Glomerular endothelial cell (primary cell): ENCODE data around the gene PPP1R14C. TPM values are rescaled to one million over a fixed set of nuclear protein-coding genes. Genes with fewer than 3 reads are reported as not detected.
"Not testable (repeated sequence)": the region's sequence is repeated elsewhere in the genome, so short reads cannot be mapped to it uniquely, and the experiment has no call there.

ENCODE experiments used
- DNase-seq: peaks from one replicate; pipeline ENCODE4 v3.0.0-alpha.2; 2011; ENCODE audit warnings: low read depth, low spot score; ENCODE audit errors: extremely low read depth
- total RNA-seq: library from RNA; depleted of rRNA; stranded (reverse); fragments of >200 nt; gene quantifications from 2 replicates; pipeline ENCODE4 v1.2.3, GENCODE V29; 2015

PPP1R14C gene
- total RNA-seq, 1 donor from 2014 or later = 3.0 TPM

- not testable (repeated sequence) for DNase-seq
Observed at GRCh38 chr6:150137711-150138110, 5.1 kb upstream of the PPP1R14C start.

GRCh38 chr6:150138638-150139037 is 4.2 kb upstream of the PPP1R14C start:
- no peak for DNase-seq

DNA sequence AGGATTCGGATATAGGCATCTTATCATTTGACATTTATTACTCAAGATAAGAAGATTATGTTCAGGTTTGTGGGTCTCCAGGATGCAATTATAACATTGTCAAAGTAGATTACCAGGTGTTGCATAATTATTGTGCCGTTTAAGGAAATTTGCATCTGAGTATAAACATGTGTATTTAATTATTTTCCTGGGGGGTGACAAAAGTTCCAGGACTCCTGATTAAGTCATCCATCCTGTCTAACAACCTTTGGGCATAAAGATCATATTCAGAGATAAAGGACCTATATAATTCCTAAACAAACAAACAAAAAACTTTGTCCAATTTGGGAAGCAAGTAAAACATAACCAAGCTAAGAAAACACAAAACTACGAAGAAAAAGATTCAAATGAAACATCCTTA is 3.3 kb upstream of the PPP1R14C start:
- DNase-seq = no peak

DNA sequence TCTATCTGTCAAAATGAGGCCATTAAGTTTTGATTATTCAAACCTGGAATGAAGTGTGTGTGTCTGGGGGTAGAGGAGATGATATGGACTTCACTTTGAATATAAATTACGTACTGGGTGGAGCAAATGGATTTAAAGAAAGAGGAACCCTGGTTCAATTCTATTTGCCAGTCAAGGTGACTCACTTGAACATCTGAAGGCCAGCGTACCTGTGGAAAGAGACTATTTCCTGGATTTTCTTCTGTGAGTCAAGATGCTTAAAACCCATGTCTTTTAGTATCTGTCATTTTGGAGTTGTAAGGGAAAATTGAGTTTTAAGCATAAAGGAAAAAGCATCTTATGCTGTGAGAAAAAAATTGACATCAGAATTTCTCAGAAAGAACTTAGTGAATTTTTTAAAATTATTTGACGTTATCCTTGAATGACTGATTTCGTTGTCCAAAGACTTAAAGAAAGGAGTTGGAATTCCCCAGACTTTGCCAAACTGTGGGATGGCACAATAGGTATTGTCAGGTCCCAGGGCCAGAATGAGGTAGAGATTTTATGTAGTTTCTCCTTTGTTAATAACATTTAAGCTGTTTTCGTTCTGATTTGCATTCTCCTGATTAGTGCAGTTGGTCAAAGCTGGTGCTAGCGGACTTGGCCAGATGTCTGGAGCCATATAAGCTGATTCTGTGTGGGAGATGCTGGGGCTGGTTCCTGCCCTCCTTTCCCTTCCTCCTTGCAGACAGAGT is 2.4 kb upstream of the PPP1R14C start:
- DNase-seq = no peak

DNA sequence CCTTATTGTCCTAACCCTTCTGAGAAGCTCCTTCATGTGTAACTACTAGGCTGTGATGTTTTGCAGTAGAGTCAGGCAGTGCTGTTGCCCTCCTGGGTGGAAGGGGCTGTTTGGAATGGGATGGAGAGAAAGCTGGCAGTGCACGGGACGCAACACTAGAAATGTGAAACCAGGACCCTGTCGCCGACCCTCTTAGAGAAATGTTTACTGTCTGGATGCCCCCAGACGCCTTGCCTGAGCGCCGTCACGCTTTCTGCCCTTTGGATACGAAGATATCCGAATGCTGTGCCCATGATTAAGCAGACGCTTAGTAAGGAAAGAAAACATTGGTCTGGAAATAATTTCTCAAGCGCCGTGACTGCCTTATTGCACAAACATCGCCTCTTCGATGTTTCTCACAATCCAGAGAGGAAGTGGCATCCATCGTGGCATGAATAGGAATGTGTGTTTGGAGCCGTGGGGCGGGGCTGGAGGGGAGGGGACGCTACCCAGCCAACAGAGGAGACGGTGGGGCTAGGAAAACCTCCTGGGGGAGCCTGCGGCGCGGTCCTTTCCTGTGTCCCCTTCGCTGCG is 661 bp upstream of the PPP1R14C start:
- DNase-seq = no peak

GRCh38 chr6:150143516-150144293 is 861 bp downstream of the PPP1R14C start:
- DNase-seq = no peak

DNA sequence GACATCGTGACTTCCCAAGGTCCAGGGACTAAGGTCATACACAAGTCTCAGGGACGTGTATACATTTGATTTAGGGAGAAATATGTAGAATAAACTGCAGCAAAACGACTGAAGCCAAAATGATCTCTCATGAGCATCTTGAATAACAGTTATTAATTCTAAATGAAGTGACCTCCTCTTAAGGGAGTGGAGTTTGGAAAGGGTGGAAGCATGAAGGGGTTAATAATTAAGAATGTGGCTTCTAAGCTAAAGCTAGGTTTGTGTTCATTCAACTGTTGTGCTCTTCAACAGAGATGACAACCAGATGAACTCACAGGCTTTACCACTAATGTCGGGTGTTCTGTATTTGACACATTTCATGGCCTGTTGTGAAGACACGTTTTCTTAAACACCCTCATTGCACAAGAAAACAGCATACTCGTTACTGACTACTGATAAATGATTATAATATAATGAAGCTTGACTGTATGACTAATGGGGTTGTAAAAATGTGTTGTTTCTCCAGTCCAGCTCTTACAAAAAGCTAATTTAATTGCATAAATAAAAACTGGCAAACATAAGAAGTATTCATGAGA is 1.5 kb downstream of the PPP1R14C start:
- no peak for DNase-seq

DNA sequence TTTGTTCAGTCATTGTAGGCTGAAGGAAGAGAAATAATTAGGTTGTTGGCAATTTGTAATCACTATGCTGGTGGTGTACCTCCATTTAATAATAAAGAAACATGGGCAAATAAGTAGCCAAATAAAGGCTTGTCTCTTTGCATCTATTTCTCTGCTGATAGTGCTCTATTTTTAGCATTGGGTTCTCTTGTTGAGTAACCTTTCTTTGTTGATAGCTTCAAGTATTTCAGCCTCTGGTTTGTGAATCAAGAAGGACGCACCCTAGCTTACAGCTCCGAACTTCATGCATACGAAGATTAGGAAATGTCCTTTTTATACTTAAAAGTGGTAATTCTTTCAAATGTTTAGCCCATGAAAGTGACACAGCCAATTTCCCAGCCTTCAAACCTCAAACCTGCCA is 2.6 kb downstream of the PPP1R14C start:
- DNase-seq = no peak

DNA sequence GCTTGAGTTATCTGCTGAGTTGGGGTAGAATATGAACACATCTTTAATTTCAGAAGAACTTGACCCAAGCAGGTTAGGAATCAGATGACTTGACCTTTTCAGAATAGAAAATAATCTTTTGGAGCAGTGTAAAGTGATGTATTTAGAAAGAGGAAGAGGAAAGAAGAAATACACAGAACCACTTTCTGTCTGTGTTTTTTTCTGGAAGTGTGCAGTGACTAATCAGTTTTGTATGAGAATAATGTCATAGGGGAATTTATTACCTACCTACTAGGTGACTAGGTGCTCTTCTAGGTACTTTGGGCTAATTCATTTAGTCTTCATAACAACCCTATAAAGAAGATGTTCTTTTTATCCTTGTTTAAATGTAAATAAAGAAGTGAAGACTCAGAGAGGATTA is 3.0 kb downstream of the PPP1R14C start:
- DNase-seq = no peak

DNA sequence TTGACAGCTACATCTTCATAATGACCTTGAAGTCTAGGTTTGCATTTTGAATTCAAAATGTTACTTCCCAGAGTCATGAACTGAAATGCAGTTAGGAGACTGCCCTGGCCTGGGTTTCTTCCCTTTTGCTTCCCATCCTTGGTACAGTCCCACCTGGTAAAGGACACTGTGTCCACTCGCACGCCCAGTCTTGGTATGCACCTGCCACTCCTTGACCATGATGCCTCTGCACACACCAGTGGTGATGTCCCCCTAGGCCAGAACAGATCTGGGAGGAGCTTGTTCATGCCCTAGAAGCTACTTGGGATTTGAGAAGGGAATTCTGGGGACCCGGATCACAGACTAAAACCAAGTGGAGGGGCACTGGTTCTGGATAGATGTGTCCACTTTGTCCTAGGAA is 3.6 kb downstream of the PPP1R14C start:
- no peak for DNase-seq

DNA sequence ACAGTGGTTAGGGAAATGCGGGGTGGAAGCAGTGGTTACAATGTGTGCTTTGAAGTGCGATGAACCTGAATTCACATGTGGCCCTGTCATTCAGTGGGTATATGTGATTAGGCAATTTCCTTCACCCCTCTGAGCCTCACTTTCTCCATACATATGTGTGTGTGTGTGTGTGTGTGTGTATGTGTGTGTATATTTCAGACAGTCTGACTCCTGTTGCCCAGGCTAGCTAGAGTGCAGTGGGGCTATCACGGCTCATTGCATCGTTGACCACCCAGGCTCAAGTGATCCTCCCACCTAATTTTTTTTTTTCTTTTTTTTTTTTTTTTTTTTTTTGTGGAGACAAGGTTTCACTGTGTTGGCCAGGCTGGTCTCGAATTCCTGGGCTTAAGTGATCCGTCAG is 6.3 kb downstream of the PPP1R14C start:
- DNase-seq = no peak

- no peak for DNase-seq
Observed at GRCh38 chr6:150150458-150150820, 7.6 kb downstream of the PPP1R14C start.

DNA sequence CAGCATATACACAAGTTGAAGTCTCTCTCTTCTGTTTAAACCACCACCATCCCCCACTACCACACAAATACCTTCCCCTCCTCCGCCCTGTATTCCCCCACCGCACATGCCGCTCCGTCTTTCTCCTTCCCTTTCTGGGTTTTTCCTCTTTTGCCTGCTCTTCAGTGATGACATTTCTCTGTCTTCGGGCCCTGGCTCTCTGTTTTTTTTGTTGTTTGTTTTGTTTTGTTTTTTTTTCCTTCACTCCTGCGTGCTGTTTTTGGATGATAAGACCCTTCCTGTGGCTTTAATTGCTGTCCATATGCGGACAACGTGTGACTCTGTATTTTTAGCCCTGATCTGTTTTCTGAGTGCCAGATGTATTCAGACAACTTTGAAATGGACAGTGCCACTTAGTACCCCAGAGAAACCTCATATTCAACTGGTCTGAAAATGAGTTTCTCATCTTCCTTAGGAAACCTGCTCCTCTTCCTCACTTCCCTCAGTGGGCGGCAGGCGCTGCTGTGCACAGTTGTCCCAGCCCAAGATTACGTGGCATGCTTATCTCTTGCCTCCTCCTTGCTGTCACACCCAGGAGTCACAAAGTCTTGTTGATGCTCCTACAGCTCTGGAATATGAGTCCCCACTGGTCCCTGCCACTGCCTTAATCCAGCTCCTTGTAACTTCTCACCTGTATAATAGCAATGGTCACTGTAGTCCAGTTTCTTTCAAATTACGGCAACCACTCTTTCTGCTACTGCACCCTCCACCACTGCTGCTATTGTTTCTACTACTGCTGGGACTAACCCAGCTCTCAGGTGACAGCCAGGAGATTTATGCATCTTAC is 8.2 kb downstream of the PPP1R14C start:
- no peak for DNase-seq

DNA sequence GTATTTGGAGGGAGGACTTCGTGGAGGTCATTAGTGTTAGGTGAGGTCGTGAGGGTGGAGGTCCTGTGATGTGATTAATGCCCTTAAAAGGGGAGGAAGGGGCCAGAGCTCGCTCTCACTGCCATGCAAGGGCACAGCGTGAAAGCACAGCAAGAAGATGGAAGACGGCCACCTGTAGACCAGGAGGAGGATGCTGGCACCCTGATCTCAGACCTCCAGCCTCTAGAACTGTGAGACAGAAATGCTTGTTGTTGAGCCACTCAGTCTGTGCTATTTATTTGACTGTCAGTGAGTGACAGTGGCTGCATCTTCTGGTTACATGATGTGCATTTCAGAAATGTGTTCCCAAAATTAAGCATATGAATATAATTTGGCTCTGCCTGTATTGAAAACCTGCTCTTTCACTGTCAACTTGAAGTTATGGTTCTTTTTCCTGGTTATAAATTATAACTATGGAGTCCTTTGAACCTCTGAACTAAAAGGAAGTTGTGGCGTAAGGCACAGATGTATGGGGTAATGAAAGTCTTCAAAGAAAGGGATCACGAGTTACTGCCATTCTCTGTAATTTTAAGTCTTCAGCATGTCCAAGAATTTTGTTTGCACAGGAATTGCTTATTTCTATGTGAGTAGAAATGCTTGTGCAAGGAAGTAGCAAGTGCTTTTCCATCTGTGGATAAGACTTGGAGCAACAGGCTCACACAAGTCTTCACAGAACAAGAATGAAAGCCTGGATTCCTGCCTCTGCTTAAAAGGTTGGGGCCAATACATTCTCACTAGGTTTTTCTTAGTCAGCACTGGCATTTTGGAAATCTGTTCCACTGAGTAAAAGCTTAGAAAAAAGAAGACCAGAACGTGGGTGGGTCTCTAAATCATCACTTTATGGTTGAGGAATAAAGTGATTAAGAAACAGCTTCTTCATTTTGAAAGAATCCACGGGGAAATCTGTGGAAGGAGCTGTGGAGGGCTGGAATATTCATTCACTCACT is 10.3 kb downstream of the PPP1R14C start:
- DNase-seq = no peak

DNA sequence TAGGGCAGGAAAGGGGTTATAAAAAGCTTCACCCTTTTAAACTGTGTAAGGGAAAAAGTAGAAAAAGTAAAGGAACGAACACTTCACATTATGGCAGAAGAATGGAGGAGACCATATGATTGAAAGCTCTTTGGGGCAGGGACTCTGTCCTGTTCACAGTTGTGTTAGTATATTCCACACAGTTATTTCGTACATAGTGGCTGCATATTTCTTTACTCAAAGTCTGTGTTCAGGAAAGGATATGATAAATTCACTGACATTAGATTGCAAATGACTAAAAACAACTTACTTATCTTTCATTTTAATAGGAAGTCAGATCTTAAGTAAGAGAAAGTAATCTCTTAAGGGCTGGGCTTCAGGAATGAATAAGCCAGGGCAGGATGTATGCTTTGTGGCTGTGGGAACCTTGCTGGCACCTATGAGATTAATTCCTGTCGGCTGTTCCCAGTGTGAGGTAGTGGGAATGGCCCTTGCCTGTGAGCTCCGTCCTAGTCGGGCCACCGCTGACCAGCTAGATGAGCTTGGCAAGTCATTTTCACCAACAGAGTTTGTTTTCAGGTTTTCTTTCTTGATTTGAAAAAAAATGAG is 11.2 kb downstream of the PPP1R14C start:
- DNase-seq = no peak

DNA sequence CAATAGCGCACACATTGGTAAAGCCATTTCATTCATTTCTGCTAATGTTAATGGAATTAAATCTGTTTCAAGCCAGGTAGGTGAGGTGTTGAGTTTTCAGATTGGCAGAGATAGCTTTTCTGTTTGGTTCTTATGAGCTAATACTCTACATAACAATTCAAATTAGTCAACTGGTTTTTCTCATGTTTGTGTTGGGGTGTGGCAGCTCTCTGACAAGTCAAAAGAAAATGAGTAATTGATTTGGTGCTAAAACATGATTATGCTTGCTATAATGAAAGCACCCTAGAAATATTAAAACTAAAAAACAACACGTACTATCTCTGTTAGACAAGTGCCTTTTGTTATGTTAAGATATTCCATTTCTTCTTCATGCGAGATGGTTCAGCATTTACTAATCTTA is 13.6 kb downstream of the PPP1R14C start:
- no peak for DNase-seq

- DNase-seq = no peak
Observed at GRCh38 chr6:150157081-150157480, 14.2 kb downstream of the PPP1R14C start.

DNA sequence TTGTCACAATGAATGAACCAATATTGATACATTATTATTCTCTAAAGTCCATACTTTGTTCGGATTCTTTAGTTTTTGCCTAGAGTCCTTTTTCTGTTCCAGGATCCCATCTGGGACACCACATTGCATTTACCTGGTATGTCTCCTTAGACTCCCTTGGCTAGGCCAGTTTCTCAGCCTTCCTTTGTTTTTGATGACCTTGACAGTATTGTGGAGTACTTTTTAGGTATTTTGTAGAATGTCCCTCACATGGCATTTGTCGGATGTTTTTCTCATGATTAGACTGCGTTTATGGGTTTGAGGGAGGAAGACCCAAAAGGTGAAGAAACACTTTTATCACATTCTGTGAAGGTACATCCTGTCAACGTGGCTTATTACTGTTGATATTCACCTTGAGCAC is 16.9 kb downstream of the PPP1R14C start:
- no peak for DNase-seq

GRCh38 chr6:150163970-150164369 is 21.1 kb downstream of the PPP1R14C start:
- no peak for DNase-seq
